Spinal cord (tissue), 10 donors: ENCODE data around the gene XRCC6. TPM values are rescaled to one million over a fixed set of nuclear protein-coding genes. Genes with fewer than 3 reads are reported as not detected.

Source experiments
- DNase-seq, 6 donors: peaks; one replicate each; pipeline versions ENCODE4 v3.0.0 to v3.0.0-alpha.2; 2013 to 2015; ENCODE audit warnings: low spot score in 6 of 6, low read depth in 4 of 6
- H3K27ac ChIP-seq: one replicate; pipeline ENCODE4 v1.5.1; 2013; ENCODE audit warnings: low read depth, low read length, control low read depth
- H3K27me3 ChIP-seq: one replicate; pipeline ENCODE4 v1.6.1; 2013; ENCODE audit warnings: low read length; ENCODE audit not compliant: control insufficient read depth, insufficient read depth
- H3K36me3 ChIP-seq: one replicate; pipeline ENCODE4 v1.6.1; 2013; ENCODE audit warnings: low read length; ENCODE audit not compliant: control insufficient read depth, insufficient read depth
- H3K4me1 ChIP-seq: one replicate; pipeline ENCODE4 v1.6.1; 2013; ENCODE audit warnings: low read length; ENCODE audit not compliant: control insufficient read depth, insufficient read depth
- H3K4me3 ChIP-seq: one replicate; pipeline ENCODE4 v1.5.1; 2013; ENCODE audit warnings: low read depth, low read length, control low read depth
- H3K9me3 ChIP-seq: one replicate; pipeline ENCODE4 v1.6.1; 2013; ENCODE audit warnings: low read length; ENCODE audit not compliant: control insufficient read depth, insufficient read depth
- WGBS: methylation state at CpG from one replicate; pipeline ENCODE4 v1.1.5; 2013; ENCODE audit warnings: missing lambda C conversion rate; ENCODE audit not compliant: insufficient coverage; 5-methylcytosine and 5-hydroxymethylcytosine counted together
- polyA plus RNA-seq, 2 donors: library from polyadenylated mRNA; unstranded; fragments of 120-200 nt; gene quantifications; one replicate each; pipeline ENCODE4 v1.2.1, GENCODE V29; 2013; ENCODE audit not compliant: insufficient read length in 2 of 2
- total RNA-seq, 2 donors: library from RNA; depleted of rRNA in 1 of 2; stranded (reverse); fragments of 120-200 nt in 1 of 2; fragments of >200 nt in 1 of 2; gene quantifications; one replicate each; pipeline versions ENCODE4 v1.2.3 to v1.2.4, GENCODE V29; 2013 to 2014
- donor health status: healthy.

The XRCC6 gene
- total and polyA plus RNA-seq, 4 donors: 213 to 239 (median 220) TPM

DNA sequence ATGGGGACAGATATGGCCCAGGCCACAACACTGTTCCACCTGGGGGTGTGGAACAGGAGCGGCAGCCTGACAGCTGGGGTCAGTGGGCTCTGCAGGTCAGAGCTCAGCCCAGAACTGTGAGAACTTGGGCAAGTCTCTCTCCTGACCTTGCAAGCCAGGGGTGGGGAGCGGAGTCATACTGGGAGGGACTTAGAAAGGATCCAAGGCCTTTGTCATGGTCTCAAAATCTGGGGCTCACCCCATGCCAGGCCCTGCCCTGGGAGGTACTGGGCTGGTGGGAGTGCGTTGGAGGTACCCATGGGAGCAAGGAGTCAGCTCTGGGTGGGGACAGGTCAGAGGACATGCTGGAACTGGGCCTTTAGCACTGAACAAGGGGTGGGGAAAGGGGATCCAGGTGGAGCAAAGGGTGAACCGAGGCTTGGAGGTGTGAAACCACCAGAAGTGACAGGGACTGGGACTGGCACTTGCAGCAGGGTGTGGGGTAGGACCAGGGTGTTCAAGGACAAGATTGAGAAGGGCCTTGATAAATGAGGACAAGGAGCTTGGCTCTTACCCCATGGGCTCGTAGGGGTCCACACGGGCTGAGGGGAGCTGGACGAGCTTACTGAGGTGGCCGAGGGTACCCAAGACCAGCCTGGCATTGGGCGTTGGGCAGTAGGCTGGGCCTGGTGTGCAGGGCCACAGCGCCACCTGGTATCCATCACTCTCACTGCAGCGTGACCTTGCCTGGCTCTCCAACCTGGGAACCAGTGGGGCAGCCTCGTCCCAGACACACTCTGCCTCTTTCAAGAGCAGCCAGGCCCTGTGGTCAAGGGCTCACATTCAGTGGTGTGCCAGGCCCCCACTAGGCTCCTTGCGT lies 24.1 kb upstream of the XRCC6 start:
- H3K27me3 ChIP-seq: no peaks in the 10 kb centered on the region
- peak in 2 of 6 donors; percentile 61 to 65 for DNase-seq
- no peaks in the 10 kb centered on the region for H3K9me3 ChIP-seq
- H3K36me3 ChIP-seq: peaks cover 26% of the 10 kb centered on the region
- 42% methylated on average over 13 of the region's 13 CpGs for WGBS
- peak overlapping the region; percentile 21 for H3K27ac ChIP-seq
- peaks cover 10% of the 10 kb centered on the region for H3K4me1 ChIP-seq
- no peak overlapping the region for H3K4me3 ChIP-seq

DNA sequence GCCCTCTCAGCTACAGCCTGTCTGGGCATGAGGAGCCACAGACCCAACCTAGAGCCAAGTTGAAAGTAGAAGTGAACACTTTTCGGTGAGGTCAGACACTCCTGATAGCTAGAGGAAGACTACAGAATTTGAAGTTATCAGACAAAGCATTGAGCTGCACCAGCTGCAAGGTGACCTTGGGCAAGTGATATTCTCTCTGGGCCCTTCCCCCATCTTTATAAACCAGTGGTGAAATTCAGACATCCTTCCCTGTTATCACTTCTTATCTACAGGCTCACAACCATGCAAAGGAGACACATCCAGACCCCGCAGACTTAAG lies 23.5 kb upstream of the XRCC6 start:
- 93% methylated on average over 2 of the region's 2 CpGs for WGBS
- Histone ChIP-seq H3K36me3 (peaks cover 32% of the 10 kb centered on the region), H3K4me1 (peaks cover 10% of the 10 kb centered on the region), H3K27ac (peak overlapping the region; percentile 21), H3K4me3 (no peak overlapping the region), H3K27me3 (no peaks in the 10 kb centered on the region), H3K9me3 (no peaks in the 10 kb centered on the region)
- DNase-seq: no peak

DNA sequence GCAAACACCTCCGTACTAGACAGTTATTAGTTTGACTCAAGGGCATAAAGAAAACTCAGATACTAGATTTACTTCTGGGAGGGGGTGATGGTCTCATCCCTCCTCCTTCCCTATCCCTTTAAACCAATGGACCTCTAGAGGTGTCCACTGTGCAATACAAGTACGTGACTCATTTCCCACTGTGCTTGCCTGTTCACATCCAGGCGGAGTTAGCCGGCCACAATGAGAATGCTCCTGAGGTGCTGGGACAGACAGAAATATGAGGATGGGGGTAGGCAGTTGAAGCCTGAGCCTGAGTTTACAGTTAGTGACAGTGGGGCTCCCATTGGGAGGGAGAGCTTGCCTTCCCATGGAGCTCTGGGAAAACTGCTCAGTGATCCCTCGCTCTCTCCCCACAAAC lies 23.0 kb upstream of the XRCC6 start:
- H3K27ac ChIP-seq: no peak overlapping the region
- H3K36me3 ChIP-seq: peaks cover 36% of the 10 kb centered on the region
- peaks cover 10% of the 10 kb centered on the region for H3K4me1 ChIP-seq
- H3K27me3 ChIP-seq: no peaks in the 10 kb centered on the region
- 83% methylated on average over 2 of the region's 5 CpGs for WGBS
- no peak overlapping the region for H3K4me3 ChIP-seq
- H3K9me3 ChIP-seq: no peaks in the 10 kb centered on the region
- no peak for DNase-seq

DNA sequence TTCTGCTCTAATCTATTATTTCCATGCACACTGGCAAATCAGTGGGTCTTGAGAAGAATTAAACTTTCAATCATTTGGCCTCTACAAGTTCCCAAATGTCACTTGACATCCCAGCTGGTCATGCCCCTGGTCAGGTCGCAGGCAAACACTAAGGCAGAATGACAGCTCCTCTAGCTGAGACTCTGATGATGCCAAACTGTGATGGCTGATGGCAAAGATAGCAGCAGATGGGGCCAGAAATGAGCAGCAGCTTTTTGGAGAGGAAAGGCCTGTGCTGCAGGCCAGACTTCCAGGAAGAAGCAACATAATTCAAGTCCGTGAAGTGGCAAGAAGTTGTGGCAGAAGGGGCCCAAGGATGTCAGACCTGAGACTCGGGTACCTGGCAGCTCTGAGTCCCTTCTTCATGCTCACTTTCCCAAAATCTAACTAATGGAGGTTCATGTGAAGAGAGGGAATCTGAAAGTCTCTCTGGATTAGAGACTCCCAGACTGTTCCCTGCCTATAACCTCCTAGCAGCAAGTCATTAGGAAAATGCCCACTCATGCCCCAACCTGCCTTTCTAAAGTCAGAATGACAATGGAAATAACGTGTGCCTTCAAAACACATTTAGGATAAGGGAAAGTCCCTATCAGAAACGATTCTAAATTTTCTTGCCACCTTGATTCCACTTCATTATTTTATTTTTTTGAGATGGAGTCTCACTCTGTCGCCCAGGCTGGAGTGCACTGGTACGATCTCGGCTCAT lies 22.0 kb upstream of the XRCC6 start:
- DNase-seq: peak in 1 of 6 donors; percentile 73
- 78% methylated on average over 1 of the region's 8 CpGs for WGBS

DNA sequence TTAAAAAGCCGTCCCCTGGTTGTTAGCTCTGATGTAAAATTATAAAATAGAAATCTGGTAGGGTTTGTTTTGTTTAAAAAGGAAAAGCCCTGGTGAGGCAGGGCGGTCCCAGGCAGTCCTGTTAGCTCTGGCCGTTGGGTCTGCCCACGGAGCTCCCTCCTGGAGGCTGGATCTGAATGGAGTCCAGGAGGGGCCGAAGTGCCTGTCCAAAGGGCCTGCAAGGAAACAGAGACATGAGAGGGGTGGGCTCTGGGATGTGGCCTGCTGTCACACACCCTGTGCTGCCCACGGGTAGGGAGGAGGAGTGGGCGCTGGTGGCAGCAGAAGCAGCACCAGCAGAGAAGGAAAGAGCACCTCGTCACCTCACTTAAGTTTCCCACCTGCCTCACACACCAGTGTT lies 20.1 kb upstream of the XRCC6 start:
- Histone ChIP-seq H3K36me3 (peaks cover 41% of the 10 kb centered on the region), H3K4me3 (no peak overlapping the region), H3K4me1 (peaks cover 10% of the 10 kb centered on the region), H3K27me3 (no peaks in the 10 kb centered on the region), H3K9me3 (no peaks in the 10 kb centered on the region), H3K27ac (no peak overlapping the region)
- DNase-seq: no peak
- 89% methylated on average over 6 of the region's 8 CpGs for WGBS

More for the DNA sequence above, 22.0 kb upstream of the XRCC6 start:
- Histone ChIP-seq H3K9me3 (no peaks in the 10 kb centered on the region), H3K4me1 (peaks cover 10% of the 10 kb centered on the region), H3K36me3 (peaks cover 38% of the 10 kb centered on the region), H3K27me3 (no peaks in the 10 kb centered on the region), H3K27ac (no peak overlapping the region), H3K4me3 (no peak overlapping the region)

DNA sequence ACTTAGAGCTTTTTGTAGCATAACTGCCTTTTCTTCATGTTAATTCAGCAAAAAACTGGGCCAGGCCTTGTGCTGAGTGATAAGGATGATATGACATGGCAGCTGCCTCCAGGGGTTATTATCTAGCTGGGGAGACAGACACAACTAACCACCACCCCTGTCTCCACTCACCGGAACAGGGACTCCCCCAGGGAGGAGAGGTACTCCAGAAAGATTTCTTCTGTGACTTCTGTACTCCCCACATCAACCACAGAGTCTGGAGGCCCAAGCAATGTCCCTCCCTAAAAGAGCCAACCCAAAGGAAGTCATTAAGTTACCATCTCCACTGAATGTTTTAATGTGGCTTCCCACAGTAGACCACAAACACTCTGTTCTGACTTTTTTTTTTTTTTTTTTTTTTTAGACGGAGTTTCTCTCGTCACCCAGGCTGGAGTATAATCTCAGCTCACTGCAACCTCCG lies 17.2 kb upstream of the XRCC6 start:
- Histone ChIP-seq H3K27ac (no peak overlapping the region), H3K36me3 (peaks cover 49% of the 10 kb centered on the region), H3K27me3 (no peaks in the 10 kb centered on the region), H3K9me3 (no peaks in the 10 kb centered on the region), H3K4me3 (no peak overlapping the region), H3K4me1 (no peaks in the 10 kb centered on the region)
- DNase-seq: no peak
- WGBS: 100% methylated on average over 1 of the region's 4 CpGs

DNA sequence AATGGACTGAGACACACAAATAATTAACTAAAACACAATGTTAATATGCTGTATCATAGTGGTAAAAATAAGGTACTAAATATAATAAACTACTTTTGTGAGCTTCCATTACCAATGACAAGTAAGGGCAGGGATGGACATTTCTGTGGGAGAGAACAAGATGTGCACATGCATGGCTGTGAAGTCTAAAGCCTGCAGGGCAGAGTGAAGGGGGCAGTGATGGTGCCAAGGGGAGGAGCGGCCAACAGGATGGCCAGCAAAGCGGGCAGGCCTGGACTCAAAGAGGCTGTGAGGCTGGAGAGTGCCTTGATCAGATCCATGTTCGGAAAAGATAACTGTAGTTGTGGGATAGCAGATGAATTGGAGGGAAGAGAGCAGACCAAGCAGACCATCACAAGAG lies 12.7 kb upstream of the XRCC6 start:
- Histone ChIP-seq H3K27ac (no peak overlapping the region), H3K4me1 (no peaks in the 10 kb centered on the region), H3K9me3 (no peaks in the 10 kb centered on the region), H3K27me3 (no peaks in the 10 kb centered on the region), H3K36me3 (peaks cover 27% of the 10 kb centered on the region), H3K4me3 (no peak overlapping the region)
- DNase-seq: no peak
- WGBS: 97% methylated on average over 2 of the region's 3 CpGs

DNA sequence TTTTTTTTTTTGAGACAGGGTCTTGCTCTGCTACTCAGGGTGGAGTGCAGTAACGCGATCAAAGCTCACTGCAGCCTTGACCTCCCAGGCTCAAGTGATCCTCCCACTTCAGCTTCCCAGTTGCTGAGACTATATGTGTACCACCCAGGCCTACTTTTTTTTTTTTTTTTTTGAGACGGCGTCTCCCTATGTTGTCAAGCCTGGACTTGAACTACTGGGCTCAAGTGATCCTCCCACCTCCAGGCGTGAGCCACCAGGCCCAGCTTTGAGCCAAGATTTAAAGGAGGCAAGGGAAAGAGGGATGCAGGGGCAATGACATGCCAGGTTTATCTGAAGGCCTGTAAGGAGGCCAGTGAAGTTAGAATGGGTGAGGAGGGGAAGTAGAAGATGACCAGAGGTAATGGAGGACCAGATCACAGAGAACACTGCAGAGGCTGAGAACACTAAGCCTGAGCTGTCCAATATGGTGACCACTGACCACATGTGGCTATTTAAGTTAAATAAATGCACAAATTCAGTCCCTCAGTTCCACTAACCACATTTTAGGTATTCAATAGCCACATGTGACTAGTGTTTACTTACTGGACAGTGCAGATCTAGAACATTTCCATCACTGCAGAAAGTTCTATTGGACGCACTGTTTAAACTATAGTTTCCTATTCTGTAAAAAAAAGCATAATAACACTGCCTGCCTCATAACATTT lies 8.3 kb upstream of the XRCC6 start:
- Histone ChIP-seq H3K27me3 (no peaks in the 10 kb centered on the region), H3K27ac (no peak overlapping the region), H3K9me3 (no peaks in the 10 kb centered on the region)

DNA sequence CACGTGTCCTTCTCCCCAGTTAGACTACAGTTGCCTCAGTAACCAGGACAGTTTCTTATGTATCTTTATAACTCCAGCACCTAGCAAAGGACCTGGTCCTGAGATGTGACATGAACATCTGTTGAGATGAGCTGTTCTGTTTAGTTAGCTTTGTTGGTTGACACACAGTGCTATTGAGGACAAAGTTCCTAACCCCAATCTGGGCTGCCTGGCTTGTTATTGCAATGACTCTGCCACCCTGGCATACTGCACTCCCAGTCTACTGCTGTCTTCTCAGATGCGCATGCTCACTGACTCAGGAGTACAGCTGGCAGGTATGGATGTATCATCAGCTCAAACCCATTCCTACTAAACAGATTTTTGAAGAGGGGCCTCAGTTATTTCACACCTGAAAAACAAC lies 7.6 kb upstream of the XRCC6 start:
- Histone ChIP-seq H3K4me1 (no peaks in the 10 kb centered on the region), H3K36me3 (peaks cover 12% of the 10 kb centered on the region), H3K4me3 (no peak overlapping the region), H3K27ac (no peak overlapping the region), H3K9me3 (no peaks in the 10 kb centered on the region), H3K27me3 (no peaks in the 10 kb centered on the region)
- 88% methylated on average over 1 of the region's 2 CpGs for WGBS
- DNase-seq: no peak

More for the DNA sequence above, 8.3 kb upstream of the XRCC6 start:
- WGBS: 96% methylated on average over 4 of the region's 6 CpGs
- no peak for DNase-seq
- Histone ChIP-seq H3K36me3 (peaks cover 14% of the 10 kb centered on the region), H3K4me1 (no peaks in the 10 kb centered on the region), H3K4me3 (no peak overlapping the region)
